Hepatocyte (in vitro differentiated cells): Measurements from ENCODE around the gene CNR2. TPM values are rescaled to one million over a fixed set of nuclear protein-coding genes. Genes with fewer than 3 reads are reported as not detected.

Experiments used
- DNase-seq: peaks from one replicate; pipeline ENCODE4 v3.0.0-alpha.2; 2016; ENCODE audit warnings: low spot score
- H2AFZ ChIP-seq: fragments of 200-600 bp; sonication (generic); 2 replicates; pipeline ENCODE4 v1.6.0; 2016; ENCODE audit warnings: antibody characterized with exemption, mild to moderate bottlenecking
- H3K27ac ChIP-seq: fragments of 200-600 bp; sonication (generic); 2 replicates; pipeline ENCODE4 v1.5.1; 2016; ENCODE audit warnings: mild to moderate bottlenecking
- H3K27me3 ChIP-seq: fragments of 200-600 bp; sonication (generic); 2 replicates; pipeline ENCODE4 v1.6.1; 2016
- H3K36me3 ChIP-seq: fragments of 200-600 bp; sonication (generic); replicated peaks from 2 replicates; pipeline ENCODE4 v1.5.1; 2016; ENCODE audit warnings: low read depth; ENCODE audit not compliant: insufficient read depth
- H3K4me1 ChIP-seq: fragments of 200-600 bp; sonication (generic); 2 replicates; pipeline ENCODE4 v1.5.1; 2016; ENCODE audit warnings: mild to moderate bottlenecking, moderate library complexity; ENCODE audit not compliant: insufficient read depth
- H3K4me2 ChIP-seq: fragments of 200-600 bp; sonication (generic); 2 replicates; pipeline ENCODE4 v1.6.0; 2016
- H3K4me3 ChIP-seq: fragments of 200-600 bp; sonication (generic); 2 replicates; pipeline ENCODE4 v1.5.1; 2016; ENCODE audit warnings: mild to moderate bottlenecking
- H3K79me2 ChIP-seq: fragments of 200-600 bp; sonication (generic); 2 replicates; pipeline ENCODE4 v1.6.0; 2017; ENCODE audit warnings: mild to moderate bottlenecking
- H3K9me2 ChIP-seq: fragments of 200-600 bp; sonication (generic); replicated peaks from 2 replicates; pipeline ENCODE4 v1.6.0; 2017; ENCODE audit warnings: mild to moderate bottlenecking; ENCODE audit not compliant: insufficient read depth
- H3K9me3 ChIP-seq: fragments of 200-600 bp; sonication (generic); 2 replicates; pipeline ENCODE4 v1.5.1; 2016; ENCODE audit warnings: low read depth, mild to moderate bottlenecking
- H4K20me1 ChIP-seq: fragments of 200-600 bp; sonication (generic); 2 replicates; pipeline ENCODE4 v1.6.0; 2016; ENCODE audit warnings: mild to moderate bottlenecking; ENCODE audit not compliant: insufficient read depth, poor library complexity, severe bottlenecking
- CTCF ChIP-seq: fragments of 200-600 bp; sonication (generic); IDR thresholded peaks from 2 replicates; pipeline ENCODE4 v1.5.1; 2016; ENCODE audit warnings: antibody characterized with exemption, mild to moderate bottlenecking; ENCODE audit not compliant: poor library complexity
- EZH2 ChIP-seq: fragments of 200-600 bp; sonication (generic); IDR thresholded peaks from 2 replicates; pipeline ENCODE4 v1.6.1; 2016; ENCODE audit warnings: antibody characterized with exemption, mild to moderate bottlenecking, borderline replicate concordance
- EZH2phosphoT487 ChIP-seq: fragments of 200-600 bp; sonication (generic); IDR thresholded peaks from one replicate; pipeline ENCODE4 v1.6.1; 2018; ENCODE audit warnings: antibody characterized with exemption, mild to moderate bottlenecking, low read depth, moderate library complexity; ENCODE audit not compliant: unreplicated experiment, severe bottlenecking
- WGBS: methylation state at CpG from one replicate; pipeline ENCODE4 v1.1.6; 2016; ENCODE audit warnings: low lambda C conversion rate; ENCODE audit errors: missing lambda C conversion rate; 5-methylcytosine and 5-hydroxymethylcytosine counted together
- polyA plus RNA-seq: library from polyadenylated mRNA; unstranded; fragments of >200 nt; fragmentation: Nextera tagmentation; extraction: Ambion mirVana; gene quantifications from 2 replicates; pipeline ENCODE4 v1.2.1, GENCODE V29; 2016
- total RNA-seq: library from RNA; depleted of rRNA; stranded (reverse); fragments of >200 nt; gene quantifications from 2 replicates; pipeline ENCODE4 v1.2.3, GENCODE V29; 2014

Gene CNR2
- total and polyA plus RNA-seq, 2 experiments from 2014 or later: not detected

DNA sequence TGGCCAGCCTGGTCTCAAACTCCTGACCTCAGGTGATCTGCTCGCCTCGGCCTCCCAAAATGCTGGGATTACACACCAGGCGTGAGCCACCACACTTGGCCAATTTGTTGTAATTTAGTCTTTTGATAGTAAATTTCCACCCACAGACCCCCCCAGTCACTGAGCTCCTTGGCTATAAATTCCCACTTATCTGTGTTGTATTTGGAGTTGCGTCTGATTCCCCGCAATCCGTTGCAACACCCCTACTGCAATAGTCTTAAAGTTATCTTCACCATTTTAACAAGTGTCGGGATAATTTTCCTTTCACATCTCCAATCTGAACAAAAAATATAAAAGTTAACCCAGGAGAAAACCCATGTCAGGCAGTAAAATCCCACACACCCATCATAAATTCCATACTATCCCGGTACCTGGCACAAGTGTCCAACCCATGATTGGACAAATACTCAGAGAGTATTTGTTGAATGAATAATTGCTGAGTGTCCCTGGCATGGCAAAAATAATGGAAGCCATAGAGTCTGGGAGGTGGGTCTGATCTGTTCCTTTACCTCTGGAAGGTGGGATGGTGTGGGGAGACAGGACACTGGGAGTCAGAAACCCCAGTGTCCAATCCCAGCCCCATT lies 9.3 kb upstream of the CNR2 start:
- Histone ChIP-seq H3K4me1 (no peaks in the 10 kb centered on the region), H3K9me3 (no peaks in the 10 kb centered on the region), H3K9me2 (no peaks in the 10 kb centered on the region), H3K36me3 (no peaks in the 10 kb centered on the region), H3K4me3 (no peak overlapping the region), H3K4me2 (no peak overlapping the region), H3K79me2 (no peaks in the 10 kb centered on the region), H2AFZ (no peak overlapping the region), H3K27ac (no peak overlapping the region), H4K20me1 (no peaks in the 10 kb centered on the region), H3K27me3 (no peaks in the 10 kb centered on the region)
- TF ChIP-seq EZH2phosphoT487 (no peak), CTCF (no peak), EZH2 (no peak)
- WGBS: 57% methylated on average over 8 of the region's 8 CpGs
- DNase-seq: no peak

DNA sequence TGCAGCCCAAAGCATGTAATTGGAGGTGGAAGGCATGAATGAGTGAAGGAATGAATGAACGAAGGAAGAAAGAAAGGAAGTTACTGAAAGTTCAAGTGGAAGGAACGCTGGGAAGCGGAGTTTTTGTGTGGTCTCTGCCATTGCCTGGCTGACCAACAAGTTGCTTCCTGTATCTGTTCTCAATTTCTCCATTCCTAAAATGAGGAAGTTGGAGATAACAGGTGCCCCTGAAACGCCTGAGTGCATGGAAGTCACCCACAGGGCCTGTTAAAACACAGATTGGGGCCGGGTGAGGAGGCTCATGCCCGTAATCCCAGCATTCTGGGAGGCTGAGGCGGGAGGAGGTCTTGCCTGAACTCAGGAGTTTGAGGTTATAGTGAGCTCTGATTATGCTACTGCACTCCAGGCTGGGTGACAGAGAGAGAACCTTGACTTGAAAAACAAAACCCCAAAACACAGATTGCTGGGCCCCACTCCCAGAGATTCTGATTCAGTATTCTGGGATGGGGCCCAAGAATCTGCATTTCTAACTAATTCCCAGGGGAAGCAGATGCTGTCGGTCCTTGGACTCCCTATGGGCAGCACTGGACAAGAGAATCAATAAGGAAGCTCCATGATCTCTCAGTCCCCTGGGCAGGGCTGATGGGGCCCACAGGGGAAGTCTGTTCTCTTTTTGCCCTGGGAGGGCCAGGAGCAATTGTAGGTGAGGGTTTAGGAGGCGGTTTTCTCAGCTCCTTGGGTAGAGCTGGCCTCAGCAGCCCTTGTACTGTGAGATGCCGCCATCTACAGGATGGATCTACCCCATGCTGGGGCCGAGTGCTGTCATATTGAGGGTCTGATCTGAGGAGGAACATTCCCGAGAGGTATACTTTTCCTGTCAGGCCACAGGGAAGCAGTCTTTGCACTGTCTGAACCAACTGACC lies 3.3 kb upstream of the CNR2 start:
- DNase-seq: peak; percentile 86
- H3K9me2 ChIP-seq: no peaks in the 10 kb centered on the region
- no peaks in the 10 kb centered on the region for H4K20me1 ChIP-seq
- 57% methylated on average over 12 of the region's 12 CpGs for WGBS
- H3K79me2 ChIP-seq: no peaks in the 10 kb centered on the region
- no peaks in the 10 kb centered on the region for H3K27me3 ChIP-seq
- no peaks in the 10 kb centered on the region for H3K4me1 ChIP-seq
- no peak overlapping the region for H3K4me3 ChIP-seq
- H3K9me3 ChIP-seq: no peaks in the 10 kb centered on the region
- H2AFZ ChIP-seq: no peak overlapping the region
- TF ChIP-seq EZH2phosphoT487 (no peak), EZH2 (no peak), CTCF (peak; percentile 79)
- H3K27ac ChIP-seq: no peak overlapping the region
- no peak overlapping the region for H3K4me2 ChIP-seq
- H3K36me3 ChIP-seq: no peaks in the 10 kb centered on the region

- no peak overlapping the region for H2AFZ ChIP-seq
- TF ChIP-seq CTCF (no peak), EZH2phosphoT487 (no peak), EZH2 (no peak)
- no peaks in the 10 kb centered on the region for H4K20me1 ChIP-seq
- H3K4me2 ChIP-seq: no peak overlapping the region
- no peak for DNase-seq
- no peaks in the 10 kb centered on the region for H3K36me3 ChIP-seq
- H3K4me1 ChIP-seq: no peaks in the 10 kb centered on the region
- H3K27ac ChIP-seq: no peak overlapping the region
- no peaks in the 10 kb centered on the region for H3K79me2 ChIP-seq
- H3K9me3 ChIP-seq: no peaks in the 10 kb centered on the region
- H3K9me2 ChIP-seq: no peaks in the 10 kb centered on the region
- 92% methylated on average over 5 of the region's 5 CpGs for WGBS
- H3K4me3 ChIP-seq: no peak overlapping the region
- no peaks in the 10 kb centered on the region for H3K27me3 ChIP-seq
These were observed 2.3 kb upstream of the CNR2 start for GRCh38 chr1:23915466-23915865.
